ENCODE results near the gene ZNF835. TPM values are rescaled to one million over a fixed set of nuclear protein-coding genes. Genes with fewer than 3 reads are reported as not detected.

Gene ZNF835
- polyA plus RNA-seq, 4 donors = 3.7 to 6.2 (median 4.9) TPM

Other genes with a start within 250 kb of the ZNF835 start
- gene ZNF667, start 194.4 kb downstream of the ZNF835 start, polyA plus RNA-seq (ENCODE audit: insufficient read length in 4 of 4) = 10 to 100 TPM; 15.6 to 21.7 (median 16.7) TPM
- 10 to 100 TPM; 14.0 to 23.9 (median 16.4) TPM for gene ZNF471, start 163.9 kb downstream of the ZNF835 start, polyA plus RNA-seq (ENCODE audit: insufficient read length in 4 of 4)
- 10 to 100 TPM; 12.2 to 16.0 (median 15.1) TPM for gene ZFP28, start 132.8 kb downstream of the ZNF835 start, polyA plus RNA-seq (ENCODE audit: insufficient read length in 4 of 4)
- gene ZNF470, start 104.3 kb downstream of the ZNF835 start, polyA plus RNA-seq (ENCODE audit: insufficient read length in 4 of 4) = 10 to 100 TPM in 2 of 4 donors, 1 to 10 TPM in 2; 7.7 to 11.7 (median 10.2) TPM
- 1 to 10 TPM; 8.4 to 9.3 (median 8.9) TPM for gene ZNF71, start 76.5 kb downstream of the ZNF835 start, polyA plus RNA-seq (ENCODE audit: insufficient read length in 4 of 4)
- 1 to 10 TPM; 1.2 to 1.9 (median 1.4) TPM for gene SMIM17, start 28.6 kb downstream of the ZNF835 start, polyA plus RNA-seq (ENCODE audit: insufficient read length in 4 of 4)
- 10 to 100 TPM; 60.2 to 93.8 (median 81.7) TPM for gene PEG3, start 169.0 kb upstream of the ZNF835 start, polyA plus RNA-seq (ENCODE audit: insufficient read length in 4 of 4)
- 1 to 10 TPM in 3 of 4 donors, under 1 TPM in 1; 0.62 to 2.0 (median 1.6) TPM for gene ZIM2, start 169.0 kb upstream of the ZNF835 start, polyA plus RNA-seq (ENCODE audit: insufficient read length in 4 of 4)